Measurements from ENCODE around the gene MMEL1. TPM values are rescaled to one million over a fixed set of nuclear protein-coding genes. Genes with fewer than 3 reads are reported as not detected.

The MMEL1 gene
- polyA plus RNA-seq, 1 of the 3 experiments (the other 2 are of a cell fraction) = 0.16 TPM

DNA sequence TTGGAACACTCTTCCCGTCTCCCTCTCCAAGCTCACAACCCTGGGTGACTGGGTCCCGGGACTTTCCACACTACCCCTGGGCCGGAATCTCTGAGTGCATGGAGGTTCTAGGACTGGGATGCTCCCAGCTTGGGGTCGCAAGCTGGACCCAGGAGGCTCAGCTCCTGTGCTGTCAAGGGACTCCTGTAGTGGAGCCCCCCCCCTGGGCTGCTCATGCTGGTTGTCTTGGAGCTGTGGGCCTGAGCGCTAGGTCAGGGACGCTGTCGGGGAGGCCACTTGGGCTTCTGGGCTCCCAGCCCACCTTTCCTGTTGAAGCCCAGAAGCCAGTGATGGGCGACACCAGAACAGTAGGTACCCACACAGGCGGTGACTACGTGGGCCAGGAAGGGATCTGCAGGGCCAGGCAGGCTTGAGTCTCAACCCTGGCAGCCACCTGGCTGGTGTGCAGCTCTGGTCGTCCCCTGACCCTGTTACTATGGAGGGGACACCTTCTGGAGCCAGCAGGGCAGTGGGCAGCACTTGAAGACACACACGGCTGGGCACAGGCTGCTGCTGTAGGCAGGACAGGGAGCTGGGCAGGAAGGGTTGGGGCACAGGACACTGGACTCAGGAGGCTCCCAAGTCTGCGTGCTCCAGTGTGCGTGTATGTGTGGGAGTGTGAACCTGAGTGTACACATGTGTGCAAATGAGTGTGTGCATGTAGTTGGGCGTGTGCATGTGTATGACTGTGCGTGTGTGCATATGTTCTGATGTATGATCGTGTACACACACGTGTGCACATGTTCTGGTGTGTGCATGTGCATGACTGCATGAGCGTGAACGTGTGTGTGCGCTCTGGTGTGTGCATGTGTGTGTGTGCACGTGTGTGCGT is 3.0 kb downstream of the MMEL1 start:
- no peaks in the 10 kb centered on the region for H3K4me1 ChIP-seq (ENCODE audit: control insufficient read depth in 1 of 2, insufficient read depth in 2 of 2, low read depth in 1 of 2, low read length in 1 of 2)
- TF ChIP-seq GATA2 (CRISPR knock-in tag; IDR thresholded peaks at IDR 0.05) (no peak), RXRA (IDR thresholded peaks at IDR 0.05; ENCODE audit: borderline replicate concordance, low read depth) (no peak), TCF12 (IDR thresholded peaks at IDR 0.05) (no peak)
- TF ChIP-seq, protein P1, sequence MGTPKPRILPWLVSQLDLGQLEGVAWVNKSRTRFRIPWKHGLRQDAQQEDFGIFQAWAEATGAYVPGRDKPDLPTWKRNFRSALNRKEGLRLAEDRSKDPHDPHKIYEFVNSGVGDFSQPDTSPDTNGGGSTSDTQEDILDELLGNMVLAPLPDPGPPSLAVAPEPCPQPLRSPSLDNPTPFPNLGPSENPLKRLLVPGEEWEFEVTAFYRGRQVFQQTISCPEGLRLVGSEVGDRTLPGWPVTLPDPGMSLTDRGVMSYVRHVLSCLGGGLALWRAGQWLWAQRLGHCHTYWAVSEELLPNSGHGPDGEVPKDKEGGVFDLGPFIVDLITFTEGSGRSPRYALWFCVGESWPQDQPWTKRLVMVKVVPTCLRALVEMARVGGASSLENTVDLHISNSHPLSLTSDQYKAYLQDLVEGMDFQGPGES (IDR thresholded peaks at IDR 0.05; ENCODE audit: low read depth, low read length) = no peak
- no peak overlapping the region for H3K4me2 ChIP-seq
- 73% methylated on average over 15 of the region's 23 CpGs for WGBS (ENCODE audit: low lambda C conversion rate)
- no peaks in the 10 kb centered on the region for H3K79me2 ChIP-seq (ENCODE audit: insufficient read depth)
- H3K27ac ChIP-seq (ENCODE audit: low read depth in 2 of 2, low read length in 1 of 2) = no peak overlapping the region
- ChIA-PET CTCF (interaction anchor here (0.6 kb wide), 1 partner anchor 10 kb away, joined by 3 read pairs; no protein-coding TSS in a partner anchor), POLR2A (interaction anchor here (1.1 kb wide), 1 partner anchor 8 kb away, joined by 3 read pairs; no protein-coding TSS in a partner anchor)
- no peaks in the 10 kb centered on the region for H3K9me2 ChIP-seq
- no peak overlapping the region for H3K4me3 ChIP-seq (ENCODE audit: low read depth in 2 of 2, low read length in 1 of 2)
- no peak overlapping the region for H3K9ac ChIP-seq
- DNase-seq = no peak
- H2AFZ ChIP-seq (ENCODE audit: low read depth) = no peak overlapping the region
- H3F3A ChIP-seq (replicated peaks; ENCODE audit: insufficient read depth) = peaks cover 5% of the 10 kb centered on the region
- H4K20me1 ChIP-seq (ENCODE audit: insufficient read depth) = no peaks in the 10 kb centered on the region
- H3K36me3 ChIP-seq (replicated peaks in 1 of 2; ENCODE audit: control insufficient read depth in 1 of 2, insufficient read depth in 2 of 2, low read length in 1 of 2) = no peaks in the 10 kb centered on the region
- no peaks in the 10 kb centered on the region for H3K9me3 ChIP-seq
- H3K27me3 ChIP-seq (ENCODE audit: insufficient read depth) = peaks cover 13% of the 10 kb centered on the region; the same call in 1 of the 2 replicates

DNA sequence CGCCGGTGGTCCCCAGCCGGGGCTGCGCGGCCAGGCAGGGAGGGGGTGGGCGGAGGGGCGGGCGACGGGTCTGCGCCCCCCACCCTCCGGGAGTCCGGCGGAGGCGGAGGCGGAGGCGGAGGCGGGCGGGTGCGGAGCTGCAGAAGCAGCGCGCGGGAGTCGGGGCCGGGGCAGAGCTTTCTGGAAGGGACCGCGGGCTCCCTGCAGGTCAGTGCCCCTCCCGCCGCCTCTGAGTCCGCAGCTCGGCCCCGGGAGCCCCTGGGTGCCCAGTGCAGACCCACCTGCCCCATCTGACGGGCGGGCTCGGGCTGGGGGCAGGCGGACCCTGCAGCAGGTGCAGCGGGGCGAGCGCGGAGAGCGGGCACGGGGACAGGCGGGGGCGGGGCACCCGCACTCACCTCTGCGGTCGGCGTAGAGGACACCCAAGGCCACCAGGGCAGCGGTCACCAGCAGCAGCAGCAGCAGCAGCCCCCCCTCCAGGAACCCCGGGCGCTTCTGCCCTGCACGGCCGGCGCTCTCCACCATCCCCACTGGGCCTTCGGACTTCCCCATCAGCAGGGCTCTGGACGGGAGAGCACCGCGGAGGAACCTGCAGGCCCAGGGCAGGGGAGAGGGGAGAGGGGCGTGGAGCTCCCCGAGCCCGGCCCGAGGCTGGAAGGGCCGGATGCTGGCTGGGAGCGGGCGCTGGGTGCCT is 3.7 kb downstream of the MMEL1 start:
- Histone ChIP-seq H3K4me2 (no peak overlapping the region), H3K27me3 (ENCODE audit: insufficient read depth) (peaks cover 13% of the 10 kb centered on the region; the same call in 1 of the 2 replicates), H3F3A (replicated peaks; ENCODE audit: insufficient read depth) (peaks cover 5% of the 10 kb centered on the region), H3K9me3 (no peaks in the 10 kb centered on the region), H3K36me3 (replicated peaks in 1 of 2; ENCODE audit: control insufficient read depth in 1 of 2, insufficient read depth in 2 of 2, low read length in 1 of 2) (no peaks in the 10 kb centered on the region), H3K9ac (no peak overlapping the region), H3K27ac (ENCODE audit: low read depth in 2 of 2, low read length in 1 of 2) (no peak overlapping the region), H3K4me1 (ENCODE audit: control insufficient read depth in 1 of 2, insufficient read depth in 2 of 2, low read depth in 1 of 2, low read length in 1 of 2) (no peaks in the 10 kb centered on the region), H4K20me1 (ENCODE audit: insufficient read depth) (no peaks in the 10 kb centered on the region), H3K9me2 (no peaks in the 10 kb centered on the region), H3K4me3 (ENCODE audit: low read depth in 2 of 2, low read length in 1 of 2) (no peak overlapping the region), H3K79me2 (ENCODE audit: insufficient read depth) (no peaks in the 10 kb centered on the region), H2AFZ (ENCODE audit: low read depth) (no peak overlapping the region)
- DNase-seq = peak; percentile 42
- 13% methylated on average over 3 of the region's 64 CpGs for WGBS (ENCODE audit: low lambda C conversion rate)
- ChIA-PET POLR2A (interaction anchor here (1.1 kb wide), 1 partner anchor 9 kb away, joined by 3 read pairs; no protein-coding TSS in a partner anchor), CTCF (interaction anchor here (0.6 kb wide), 1 partner anchor 9 kb away, joined by 3 read pairs; no protein-coding TSS in a partner anchor)
- TF ChIP-seq FOSL2 (IDR thresholded peaks at IDR 0.05; ENCODE audit: borderline replicate concordance, low read depth) (no peak), RCOR1 (IDR thresholded peaks at IDR 0.05; ENCODE audit: low read length) (no peak), ELF1 (IDR thresholded peaks at IDR 0.05) (no peak)
- TF ChIP-seq, protein P2, sequence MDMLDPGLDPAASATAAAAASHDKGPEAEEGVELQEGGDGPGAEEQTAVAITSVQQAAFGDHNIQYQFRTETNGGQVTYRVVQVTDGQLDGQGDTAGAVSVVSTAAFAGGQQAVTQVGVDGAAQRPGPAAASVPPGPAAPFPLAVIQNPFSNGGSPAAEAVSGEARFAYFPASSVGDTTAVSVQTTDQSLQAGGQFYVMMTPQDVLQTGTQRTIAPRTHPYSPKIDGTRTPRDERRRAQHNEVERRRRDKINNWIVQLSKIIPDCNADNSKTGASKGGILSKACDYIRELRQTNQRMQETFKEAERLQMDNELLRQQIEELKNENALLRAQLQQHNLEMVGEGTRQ (IDR thresholded peaks at IDR 0.05; ENCODE audit: borderline replicate concordance, low read depth, low read length) = no peak
- TF ChIP-seq, protein P3, sequence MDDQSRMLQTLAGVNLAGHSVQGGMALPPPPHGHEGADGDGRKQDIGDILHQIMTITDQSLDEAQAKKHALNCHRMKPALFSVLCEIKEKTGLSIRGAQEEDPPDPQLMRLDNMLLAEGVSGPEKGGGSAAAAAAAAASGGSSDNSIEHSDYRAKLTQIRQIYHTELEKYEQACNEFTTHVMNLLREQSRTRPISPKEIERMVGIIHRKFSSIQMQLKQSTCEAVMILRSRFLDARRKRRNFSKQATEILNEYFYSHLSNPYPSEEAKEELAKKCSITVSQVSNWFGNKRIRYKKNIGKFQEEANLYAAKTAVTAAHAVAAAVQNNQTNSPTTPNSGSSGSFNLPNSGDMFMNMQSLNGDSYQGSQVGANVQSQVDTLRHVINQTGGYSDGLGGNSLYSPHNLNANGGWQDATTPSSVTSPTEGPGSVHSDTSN (IDR thresholded peaks at IDR 0.05) = no peak
